GM23338 (cell line): ENCODE data around the gene CTSW. TPM values are rescaled to one million over a fixed set of nuclear protein-coding genes. Genes with fewer than 3 reads are reported as not detected.

Source experiments
- ATAC-seq: fragments of 200-7000 bp; cut with Tn5 transposase; 3 replicates; pipeline ENCODE4 v1.9.1; 2020
- DNase-seq: peaks from one replicate; pipeline ENCODE4 v3.0.0-alpha.2; 2015; ENCODE audit warnings: low spot score
- H2AFZ ChIP-seq: fragments of 200-600 bp; sonication (generic); 2 replicates; pipeline ENCODE4 v1.8.0; 2016; ENCODE audit warnings: antibody characterized with exemption, mild to moderate bottlenecking, moderate library complexity
- H3F3A ChIP-seq: fragments of 200-600 bp; sonication (generic); replicated peaks from 2 replicates; pipeline ENCODE4 v1.8.0; 2017; ENCODE audit warnings: antibody characterized with exemption, mixed run types, low read depth
- H3K27ac ChIP-seq: fragments of 200-600 bp; sonication (generic); 2 replicates; pipeline ENCODE4 v1.6.1; 2016; ENCODE audit warnings: low read depth
- H3K27me3 ChIP-seq: fragments of 200-600 bp; sonication (generic); 2 replicates; pipeline ENCODE4 v1.8.0; 2016; ENCODE audit warnings: mild to moderate bottlenecking, mixed run types, moderate library complexity; ENCODE audit not compliant: insufficient read depth
- H3K36me3 ChIP-seq: fragments of 200-600 bp; sonication (generic); 2 replicates; pipeline ENCODE4 v1.8.0; 2016; ENCODE audit warnings: mild to moderate bottlenecking; ENCODE audit not compliant: insufficient read depth
- H3K4me1 ChIP-seq: fragments of 200-600 bp; sonication (generic); 2 replicates; pipeline ENCODE4 v1.8.0; 2016; ENCODE audit warnings: mild to moderate bottlenecking, moderate library complexity; ENCODE audit not compliant: insufficient read depth
- H3K4me2 ChIP-seq: fragments of 200-600 bp; sonication (generic); 2 replicates; pipeline ENCODE4 v1.7.1; 2017; ENCODE audit warnings: mixed run types
- H3K4me3 ChIP-seq: fragments of 200-600 bp; sonication (generic); 2 replicates; pipeline ENCODE4 v1.6.1; 2016; ENCODE audit warnings: mixed run types
- H3K79me2 ChIP-seq: fragments of 200-600 bp; sonication (generic); replicated peaks from 2 replicates; pipeline ENCODE4 v1.8.0; 2017; ENCODE audit warnings: mild to moderate bottlenecking; ENCODE audit not compliant: insufficient read depth
- H3K9me2 ChIP-seq: fragments of 200-600 bp; sonication (generic); 2 replicates; pipeline ENCODE4 v1.8.0; 2017; ENCODE audit not compliant: insufficient read depth
- H4K20me1 ChIP-seq: fragments of 200-600 bp; sonication (generic); replicated peaks from 2 replicates; pipeline ENCODE4 v1.8.0; 2017; ENCODE audit warnings: mild to moderate bottlenecking; ENCODE audit not compliant: insufficient read depth
- H3K27ac Mint-ChIP-seq: 2 replicates; pipeline ENCODE4 v1.8.0; 2020; ENCODE audit warnings: inconsistent platforms, mild to moderate bottlenecking, moderate library complexity, mixed read lengths
- H3K27me3 Mint-ChIP-seq: 3 replicates; pipeline ENCODE4 v1.8.0; 2022; ENCODE audit warnings: low read depth, mild to moderate bottlenecking, moderate library complexity, mixed read lengths, inconsistent platforms; ENCODE audit not compliant: insufficient read depth, poor library complexity
- H3K36me3 Mint-ChIP-seq: 3 replicates; pipeline ENCODE4 v1.8.0; 2021; ENCODE audit warnings: low read depth, mild to moderate bottlenecking, inconsistent platforms, moderate library complexity, mixed read lengths
- H3K4me1 Mint-ChIP-seq: 3 replicates; pipeline ENCODE4 v1.8.0; 2020; ENCODE audit warnings: mild to moderate bottlenecking, inconsistent platforms, mixed read lengths
- H3K4me3 Mint-ChIP-seq: 3 replicates; pipeline ENCODE4 v1.8.0; 2021; ENCODE audit warnings: moderate library complexity, mild to moderate bottlenecking, inconsistent platforms, mixed read lengths
- H3K9me3 Mint-ChIP-seq: 3 replicates; pipeline ENCODE4 v1.8.0; 2020; ENCODE audit warnings: moderate library complexity, mild to moderate bottlenecking, inconsistent platforms, mixed read lengths
- CREB1 ChIP-seq: fragments of 250-450 bp; sonication (Bioruptor Pico); IDR thresholded peaks from 2 replicates; pipeline ENCODE4 v1.5.0; 2020; ENCODE audit warnings: low read depth, mild to moderate bottlenecking, moderate library complexity
- EZH2phosphoT487 ChIP-seq: fragments of 200-600 bp; sonication (generic); IDR thresholded peaks from one replicate; pipeline ENCODE4 v1.8.1; 2018; ENCODE audit warnings: antibody characterized with exemption; ENCODE audit not compliant: unreplicated experiment
- JUNB ChIP-seq: IDR thresholded peaks from one replicate; pipeline ENCODE4 v1.6.1; 2016; ENCODE audit warnings: antibody characterized with exemption; ENCODE audit not compliant: unreplicated experiment
- NANOG ChIP-seq: IDR thresholded peaks from 2 replicates; pipeline ENCODE4 v1.6.1; 2016; ENCODE audit warnings: antibody characterized with exemption, borderline replicate concordance
- POLR2AphosphoS5 ChIP-seq: IDR thresholded peaks from 2 replicates; pipeline ENCODE4 v1.6.1; 2016; ENCODE audit warnings: antibody characterized with exemption, low read depth
- STAT1 ChIP-seq: IDR thresholded peaks from one replicate; pipeline ENCODE4 v1.6.1; 2016; ENCODE audit warnings: antibody characterized with exemption; ENCODE audit not compliant: unreplicated experiment
- ZNF331 ChIP-seq: fragments of 250-450 bp; sonication (Bioruptor Pico); IDR thresholded peaks from 2 replicates; pipeline ENCODE4 v1.5.0; 2020; ENCODE audit warnings: low read depth, mild to moderate bottlenecking, moderate library complexity
- polyA plus RNA-seq: library from polyadenylated mRNA; unstranded; fragments of >200 nt; fragmentation: Nextera tagmentation; extraction: Ambion mirVana; gene quantifications from 2 replicates; pipeline ENCODE4 v1.2.1, GENCODE V29; 2016
- total RNA-seq: library from RNA; depleted of rRNA; stranded (reverse); fragments of >200 nt; shearing (Covaris generic); gene quantifications from 2 replicates; pipeline ENCODE4 v1.2.3, GENCODE V29; 2014
- TF ChIP-seq, protein P1 (sequence below): IDR thresholded peaks from 2 replicates; pipeline ENCODE4 v1.6.1; 2016; ENCODE audit warnings: antibody characterized with exemption
- TF ChIP-seq, protein P2 (sequence below), 2 experiments: fragments of 200-600 bp in 1 of 2; sonication (generic) in 1 of 2; conservative IDR thresholded peaks; 2 replicates each; pipeline versions ENCODE4 v1.5.1 to v1.6.1; 2016 to 2017; ENCODE audit warnings: antibody characterized with exemption in 2 of 2, low read depth in 2 of 2, mild to moderate bottlenecking in 2 of 2, moderate library complexity in 1 of 2
- TF ChIP-seq, protein P3 (sequence below): IDR thresholded peaks from one replicate; pipeline ENCODE4 v1.6.1; 2018; ENCODE audit warnings: antibody characterized with exemption; ENCODE audit not compliant: unreplicated experiment
- TF ChIP-seq, protein P4 (sequence below): fragments of 250-450 bp; sonication (Bioruptor Pico); IDR thresholded peaks from 2 replicates; pipeline ENCODE4 v1.5.0; 2020; ENCODE audit warnings: mild to moderate bottlenecking, moderate library complexity

Gene CTSW
- total and polyA plus RNA-seq, 2 experiments from 2014 or later = not detected

DNA sequence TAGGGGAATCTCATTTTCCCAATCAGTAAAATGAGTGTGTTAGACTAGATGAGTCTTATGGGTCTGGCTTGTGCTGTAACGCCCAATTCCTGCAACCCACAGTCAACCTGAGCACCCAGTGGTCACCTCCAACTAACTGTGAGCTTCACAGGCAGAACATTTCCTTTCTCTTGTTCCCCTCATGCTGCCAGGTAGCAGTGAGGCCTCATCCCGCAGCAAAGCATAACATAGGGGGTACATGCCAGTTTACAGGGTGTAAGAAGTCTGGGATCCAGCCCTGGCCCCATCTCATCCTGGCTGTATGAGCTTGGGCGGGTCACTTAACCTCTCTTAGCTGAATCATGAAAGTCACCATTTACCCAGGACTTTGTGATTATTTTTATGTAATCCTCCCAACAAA lies 10.7 kb upstream of the CTSW start:
- H3K4me1 ChIP-seq = no peaks in the 10 kb centered on the region; the same call in 1 of the 2 replicates
- Mint-ChIP-seq H3K27ac (no peak overlapping the region), H3K36me3 (peaks cover 14% of the 10 kb centered on the region), H3K9me3 (no peaks in the 10 kb centered on the region; the same call in 2 of the 3 replicates), H3K27me3 (peaks cover 45% of the 10 kb centered on the region), H3K4me1 (peaks cover 8% of the 10 kb centered on the region), H3K4me3 (no peak overlapping the region; the same call in 2 of the 3 replicates)
- TF ChIP-seq, protein P1, sequence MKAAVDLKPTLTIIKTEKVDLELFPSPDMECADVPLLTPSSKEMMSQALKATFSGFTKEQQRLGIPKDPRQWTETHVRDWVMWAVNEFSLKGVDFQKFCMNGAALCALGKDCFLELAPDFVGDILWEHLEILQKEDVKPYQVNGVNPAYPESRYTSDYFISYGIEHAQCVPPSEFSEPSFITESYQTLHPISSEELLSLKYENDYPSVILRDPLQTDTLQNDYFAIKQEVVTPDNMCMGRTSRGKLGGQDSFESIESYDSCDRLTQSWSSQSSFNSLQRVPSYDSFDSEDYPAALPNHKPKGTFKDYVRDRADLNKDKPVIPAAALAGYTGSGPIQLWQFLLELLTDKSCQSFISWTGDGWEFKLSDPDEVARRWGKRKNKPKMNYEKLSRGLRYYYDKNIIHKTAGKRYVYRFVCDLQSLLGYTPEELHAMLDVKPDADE = no peak
- TF ChIP-seq CREB1 (CRISPR knock-in tag) (no peak), EZH2phosphoT487 (no peak), POLR2AphosphoS5 (no peak), ZNF331 (no peak), NANOG (no peak), STAT1 (no peak), JUNB (no peak)
- TF ChIP-seq, protein P2, sequence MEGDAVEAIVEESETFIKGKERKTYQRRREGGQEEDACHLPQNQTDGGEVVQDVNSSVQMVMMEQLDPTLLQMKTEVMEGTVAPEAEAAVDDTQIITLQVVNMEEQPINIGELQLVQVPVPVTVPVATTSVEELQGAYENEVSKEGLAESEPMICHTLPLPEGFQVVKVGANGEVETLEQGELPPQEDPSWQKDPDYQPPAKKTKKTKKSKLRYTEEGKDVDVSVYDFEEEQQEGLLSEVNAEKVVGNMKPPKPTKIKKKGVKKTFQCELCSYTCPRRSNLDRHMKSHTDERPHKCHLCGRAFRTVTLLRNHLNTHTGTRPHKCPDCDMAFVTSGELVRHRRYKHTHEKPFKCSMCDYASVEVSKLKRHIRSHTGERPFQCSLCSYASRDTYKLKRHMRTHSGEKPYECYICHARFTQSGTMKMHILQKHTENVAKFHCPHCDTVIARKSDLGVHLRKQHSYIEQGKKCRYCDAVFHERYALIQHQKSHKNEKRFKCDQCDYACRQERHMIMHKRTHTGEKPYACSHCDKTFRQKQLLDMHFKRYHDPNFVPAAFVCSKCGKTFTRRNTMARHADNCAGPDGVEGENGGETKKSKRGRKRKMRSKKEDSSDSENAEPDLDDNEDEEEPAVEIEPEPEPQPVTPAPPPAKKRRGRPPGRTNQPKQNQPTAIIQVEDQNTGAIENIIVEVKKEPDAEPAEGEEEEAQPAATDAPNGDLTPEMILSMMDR (conservative IDR thresholded peaks at IDR 0.05; ENCODE audit: low read depth in 2 of 2) = no peak
- TF ChIP-seq, protein P3, sequence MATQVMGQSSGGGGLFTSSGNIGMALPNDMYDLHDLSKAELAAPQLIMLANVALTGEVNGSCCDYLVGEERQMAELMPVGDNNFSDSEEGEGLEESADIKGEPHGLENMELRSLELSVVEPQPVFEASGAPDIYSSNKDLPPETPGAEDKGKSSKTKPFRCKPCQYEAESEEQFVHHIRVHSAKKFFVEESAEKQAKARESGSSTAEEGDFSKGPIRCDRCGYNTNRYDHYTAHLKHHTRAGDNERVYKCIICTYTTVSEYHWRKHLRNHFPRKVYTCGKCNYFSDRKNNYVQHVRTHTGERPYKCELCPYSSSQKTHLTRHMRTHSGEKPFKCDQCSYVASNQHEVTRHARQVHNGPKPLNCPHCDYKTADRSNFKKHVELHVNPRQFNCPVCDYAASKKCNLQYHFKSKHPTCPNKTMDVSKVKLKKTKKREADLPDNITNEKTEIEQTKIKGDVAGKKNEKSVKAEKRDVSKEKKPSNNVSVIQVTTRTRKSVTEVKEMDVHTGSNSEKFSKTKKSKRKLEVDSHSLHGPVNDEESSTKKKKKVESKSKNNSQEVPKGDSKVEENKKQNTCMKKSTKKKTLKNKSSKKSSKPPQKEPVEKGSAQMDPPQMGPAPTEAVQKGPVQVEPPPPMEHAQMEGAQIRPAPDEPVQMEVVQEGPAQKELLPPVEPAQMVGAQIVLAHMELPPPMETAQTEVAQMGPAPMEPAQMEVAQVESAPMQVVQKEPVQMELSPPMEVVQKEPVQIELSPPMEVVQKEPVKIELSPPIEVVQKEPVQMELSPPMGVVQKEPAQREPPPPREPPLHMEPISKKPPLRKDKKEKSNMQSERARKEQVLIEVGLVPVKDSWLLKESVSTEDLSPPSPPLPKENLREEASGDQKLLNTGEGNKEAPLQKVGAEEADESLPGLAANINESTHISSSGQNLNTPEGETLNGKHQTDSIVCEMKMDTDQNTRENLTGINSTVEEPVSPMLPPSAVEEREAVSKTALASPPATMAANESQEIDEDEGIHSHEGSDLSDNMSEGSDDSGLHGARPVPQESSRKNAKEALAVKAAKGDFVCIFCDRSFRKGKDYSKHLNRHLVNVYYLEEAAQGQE = no peak
- TF ChIP-seq, protein P4, sequence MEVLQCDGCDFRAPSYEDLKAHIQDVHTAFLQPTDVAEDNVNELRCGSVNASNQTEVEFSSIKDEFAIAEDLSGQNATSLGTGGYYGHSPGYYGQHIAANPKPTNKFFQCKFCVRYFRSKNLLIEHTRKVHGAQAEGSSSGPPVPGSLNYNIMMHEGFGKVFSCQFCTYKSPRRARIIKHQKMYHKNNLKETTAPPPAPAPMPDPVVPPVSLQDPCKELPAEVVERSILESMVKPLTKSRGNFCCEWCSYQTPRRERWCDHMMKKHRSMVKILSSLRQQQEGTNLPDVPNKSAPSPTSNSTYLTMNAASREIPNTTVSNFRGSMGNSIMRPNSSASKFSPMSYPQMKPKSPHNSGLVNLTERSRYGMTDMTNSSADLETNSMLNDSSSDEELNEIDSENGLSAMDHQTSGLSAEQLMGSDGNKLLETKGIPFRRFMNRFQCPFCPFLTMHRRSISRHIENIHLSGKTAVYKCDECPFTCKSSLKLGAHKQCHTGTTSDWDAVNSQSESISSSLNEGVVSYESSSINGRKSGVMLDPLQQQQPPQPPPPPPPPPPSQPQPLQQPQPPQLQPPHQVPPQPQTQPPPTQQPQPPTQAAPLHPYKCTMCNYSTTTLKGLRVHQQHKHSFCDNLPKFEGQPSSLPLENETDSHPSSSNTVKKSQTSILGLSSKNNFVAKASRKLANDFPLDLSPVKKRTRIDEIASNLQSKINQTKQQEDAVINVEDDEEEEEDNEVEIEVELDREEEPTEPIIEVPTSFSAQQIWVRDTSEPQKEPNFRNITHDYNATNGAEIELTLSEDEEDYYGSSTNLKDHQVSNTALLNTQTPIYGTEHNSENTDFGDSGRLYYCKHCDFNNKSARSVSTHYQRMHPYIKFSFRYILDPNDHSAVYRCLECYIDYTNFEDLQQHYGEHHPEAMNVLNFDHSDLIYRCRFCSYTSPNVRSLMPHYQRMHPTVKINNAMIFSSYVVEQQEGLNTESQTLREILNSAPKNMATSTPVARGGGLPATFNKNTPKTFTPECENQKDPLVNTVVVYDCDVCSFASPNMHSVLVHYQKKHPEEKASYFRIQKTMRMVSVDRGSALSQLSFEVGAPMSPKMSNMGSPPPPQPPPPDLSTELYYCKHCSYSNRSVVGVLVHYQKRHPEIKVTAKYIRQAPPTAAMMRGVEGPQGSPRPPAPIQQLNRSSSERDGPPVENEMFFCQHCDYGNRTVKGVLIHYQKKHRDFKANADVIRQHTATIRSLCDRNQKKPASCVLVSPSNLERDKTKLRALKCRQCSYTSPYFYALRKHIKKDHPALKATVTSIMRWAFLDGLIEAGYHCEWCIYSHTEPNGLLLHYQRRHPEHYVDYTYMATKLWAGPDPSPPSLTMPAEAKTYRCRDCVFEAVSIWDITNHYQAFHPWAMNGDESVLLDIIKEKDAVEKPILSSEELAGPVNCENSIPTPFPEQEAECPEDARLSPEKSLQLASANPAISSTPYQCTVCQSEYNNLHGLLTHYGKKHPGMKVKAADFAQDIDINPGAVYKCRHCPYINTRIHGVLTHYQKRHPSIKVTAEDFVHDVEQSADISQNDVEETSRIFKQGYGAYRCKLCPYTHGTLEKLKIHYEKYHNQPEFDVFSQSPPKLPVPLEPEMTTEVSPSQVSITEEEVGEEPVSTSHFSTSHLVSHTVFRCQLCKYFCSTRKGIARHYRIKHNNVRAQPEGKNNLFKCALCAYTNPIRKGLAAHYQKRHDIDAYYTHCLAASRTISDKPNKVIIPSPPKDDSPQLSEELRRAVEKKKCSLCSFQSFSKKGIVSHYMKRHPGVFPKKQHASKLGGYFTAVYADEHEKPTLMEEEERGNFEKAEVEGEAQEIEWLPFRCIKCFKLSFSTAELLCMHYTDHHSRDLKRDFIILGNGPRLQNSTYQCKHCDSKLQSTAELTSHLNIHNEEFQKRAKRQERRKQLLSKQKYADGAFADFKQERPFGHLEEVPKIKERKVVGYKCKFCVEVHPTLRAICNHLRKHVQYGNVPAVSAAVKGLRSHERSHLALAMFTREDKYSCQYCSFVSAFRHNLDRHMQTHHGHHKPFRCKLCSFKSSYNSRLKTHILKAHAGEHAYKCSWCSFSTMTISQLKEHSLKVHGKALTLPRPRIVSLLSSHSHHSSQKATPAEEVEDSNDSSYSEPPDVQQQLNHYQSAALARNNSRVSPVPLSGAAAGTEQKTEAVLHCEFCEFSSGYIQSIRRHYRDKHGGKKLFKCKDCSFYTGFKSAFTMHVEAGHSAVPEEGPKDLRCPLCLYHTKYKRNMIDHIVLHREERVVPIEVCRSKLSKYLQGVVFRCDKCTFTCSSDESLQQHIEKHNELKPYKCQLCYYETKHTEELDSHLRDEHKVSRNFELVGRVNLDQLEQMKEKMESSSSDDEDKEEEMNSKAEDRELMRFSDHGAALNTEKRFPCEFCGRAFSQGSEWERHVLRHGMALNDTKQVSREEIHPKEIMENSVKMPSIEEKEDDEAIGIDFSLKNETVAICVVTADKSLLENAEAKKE (CRISPR knock-in tag) = no peak
- no peaks in the 10 kb centered on the region; the same call in 1 of the 2 replicates for H3K36me3 ChIP-seq
- no peak overlapping the region for H3K27ac ChIP-seq
- H3K4me3 ChIP-seq = no peak overlapping the region
- H3K9me2 ChIP-seq = no peaks in the 10 kb centered on the region
- H4K20me1 ChIP-seq = no peaks in the 10 kb centered on the region; the same call in 1 of the 2 replicates
- H3K27me3 ChIP-seq = peaks cover 29% of the 10 kb centered on the region
- no peak for ATAC-seq
- H3K4me2 ChIP-seq = no peak overlapping the region
- H3K79me2 ChIP-seq = no peaks in the 10 kb centered on the region
- peaks cover 9% of the 10 kb centered on the region; the same call in 1 of the 2 replicates for H3F3A ChIP-seq
- DNase-seq = no peak
- H2AFZ ChIP-seq = no peak overlapping the region
